Calu3 (cell line): Measurements from ENCODE around the gene SUCLG1. TPM values are rescaled to one million over a fixed set of nuclear protein-coding genes. Genes with fewer than 3 reads are reported as not detected.

Experiments used
- BruUV-seq: library from RNA; stranded (reverse); fragments of 400-500 nt; replicated peaks from 2 replicates; lab custom pipeline; 2021; lab: Mats Ljungman, UMichigan
- CTCF ChIA-PET: fragments of 300-600 bp; sonication (Branson Sonifier 250); formaldehyde crosslinking; loops from one replicate; lab custom pipeline; 2022; ENCODE audit warnings: antibody characterized with exemption; lab: Charles Lee
- DNase-seq: peaks from one replicate; pipeline ENCODE4 v3.0.0; 2022
- H3K27ac Mint-ChIP-seq: one replicate; pipeline ENCODE4 v1.8.0; 2022; ENCODE audit warnings: mixed read lengths; ENCODE audit not compliant: unreplicated experiment
- H3K27me3 Mint-ChIP-seq: one replicate; pipeline ENCODE4 v1.8.0; 2022; ENCODE audit warnings: mixed read lengths; ENCODE audit not compliant: unreplicated experiment
- H3K36me3 Mint-ChIP-seq: one replicate; pipeline ENCODE4 v1.8.0; 2022; ENCODE audit warnings: mild to moderate bottlenecking, moderate library complexity, mixed read lengths; ENCODE audit not compliant: insufficient read depth, unreplicated experiment
- H3K4me1 Mint-ChIP-seq: one replicate; pipeline ENCODE4 v1.8.0; 2022; ENCODE audit warnings: mild to moderate bottlenecking, low read depth, mixed read lengths; ENCODE audit not compliant: unreplicated experiment
- H3K4me3 Mint-ChIP-seq: one replicate; pipeline ENCODE4 v1.8.0; 2022; ENCODE audit warnings: mild to moderate bottlenecking, low read depth, moderate library complexity, mixed read lengths; ENCODE audit not compliant: unreplicated experiment
- H3K9me3 Mint-ChIP-seq: one replicate; pipeline ENCODE4 v1.8.0; 2022; ENCODE audit warnings: low read depth, mixed read lengths; ENCODE audit not compliant: unreplicated experiment
- CTCF ChIP-seq: fragments of 200-600 bp; IDR thresholded peaks from one replicate; pipeline ENCODE4 v1.8.0; 2022; ENCODE audit warnings: antibody characterized with exemption; ENCODE audit not compliant: unreplicated experiment
- intact Hi-C: fragments of 100-400 bp; cut with micrococcal nuclease; formaldehyde crosslinking; loops from one replicate; pipeline ENCODE4 v1.10.0; 2022; ENCODE audit not compliant: unreplicated experiment
- total RNA-seq: library from RNA; stranded (reverse); gene quantifications from 2 replicates; pipeline ENCODE4 v1.2.3, GENCODE V29; 2022

Gene SUCLG1
- total RNA-seq, 1 experiment from 2014 or later, result 78.9 TPM

DNA sequence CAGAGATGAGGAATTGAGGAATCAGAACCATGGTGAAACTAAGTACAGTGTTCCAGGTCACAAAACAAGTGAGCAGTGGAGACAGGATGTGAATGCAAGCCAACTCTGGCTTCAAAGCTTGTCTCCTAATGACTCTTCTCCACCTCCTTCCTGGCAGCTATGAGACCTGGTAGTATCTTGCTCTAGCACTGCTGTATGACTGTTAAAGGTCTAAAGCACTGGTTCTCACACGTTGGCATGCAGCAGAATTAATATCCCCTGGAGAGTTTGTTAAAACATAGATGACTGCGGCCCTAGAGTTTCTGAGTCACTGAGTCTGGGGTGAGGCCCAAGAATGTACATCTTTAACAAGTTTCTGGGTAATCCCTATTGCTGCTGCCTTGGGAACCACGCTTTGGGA is 63.3 kb downstream of the SUCLG1 start:
- no peaks in the 10 kb centered on the region for H3K36me3 Mint-ChIP-seq
- H3K4me3 Mint-ChIP-seq, result no peak overlapping the region
- peaks cover 13% of the 10 kb centered on the region for H3K27me3 Mint-ChIP-seq
- no peak for DNase-seq
- TF ChIP-seq CTCF, result no peak
- H3K9me3 Mint-ChIP-seq, result peaks cover 4% of the 10 kb centered on the region
- no peak overlapping the region for H3K27ac Mint-ChIP-seq
- intact Hi-C loops, result no loop called here
- no peaks in the 10 kb centered on the region for H3K4me1 Mint-ChIP-seq
- BruUV-seq, result no TSS peak
- CTCF ChIA-PET, result no interaction called here

- Mint-ChIP-seq H3K27me3 (peaks cover 9% of the 10 kb centered on the region), H3K36me3 (no peaks in the 10 kb centered on the region)
- BruUV-seq, result no TSS peak
Measured at GRCh38 chr2:84394628-84395027, 64.5 kb downstream of the SUCLG1 start.

GRCh38 chr2:84393829-84394228 is 65.3 kb downstream of the SUCLG1 start:
- Mint-ChIP-seq H3K27ac (no peak overlapping the region), H3K36me3 (no peaks in the 10 kb centered on the region), H3K4me1 (no peaks in the 10 kb centered on the region), H3K27me3 (peaks cover 9% of the 10 kb centered on the region), H3K9me3 (peaks cover 4% of the 10 kb centered on the region), H3K4me3 (no peak overlapping the region)
- intact Hi-C loops, result no loop called here
- no peak for TF ChIP-seq CTCF
- DNase-seq, result no peak
- CTCF ChIA-PET, result interaction anchor here (1.1 kb wide), 1 partner anchor 8 kb away, joined by 4 read pairs; no protein-coding TSS in a partner anchor
- no TSS peak for BruUV-seq

More at GRCh38 chr2:84394628-84395027, 64.5 kb downstream of the SUCLG1 start:
- no peak overlapping the region for H3K27ac Mint-ChIP-seq
- TF ChIP-seq CTCF, result no peak
- no peaks in the 10 kb centered on the region for H3K4me1 Mint-ChIP-seq
- CTCF ChIA-PET, result no interaction called here
- H3K9me3 Mint-ChIP-seq, result peaks cover 4% of the 10 kb centered on the region
- DNase-seq, result no peak
- H3K4me3 Mint-ChIP-seq, result no peak overlapping the region
- intact Hi-C loops, result no loop called here

- no peaks in the 10 kb centered on the region for H3K36me3 Mint-ChIP-seq
- peaks cover 32% of the 10 kb centered on the region for H3K27me3 Mint-ChIP-seq
- CTCF ChIA-PET, result no interaction called here
- H3K9me3 Mint-ChIP-seq, result peaks cover 7% of the 10 kb centered on the region
- BruUV-seq, result no TSS peak
- no peak overlapping the region for H3K27ac Mint-ChIP-seq
- no peaks in the 10 kb centered on the region for H3K4me1 Mint-ChIP-seq
- no peak for TF ChIP-seq CTCF
- no peak for DNase-seq
- intact Hi-C loops, result no loop called here
- H3K4me3 Mint-ChIP-seq, result no peak overlapping the region
Measured at GRCh38 chr2:84389794-84390193, 69.3 kb downstream of the SUCLG1 start.
